Uterus (tissue), 2 donors: ENCODE data around the gene LMX1B.

Experiments used
- CTCF ChIP-seq, 4 experiments: fragments of 200-600 bp in 2 of 4; fragments of 450-650 bp in 2 of 4; sonication (generic) in 2 of 4; IDR thresholded peaks; one replicate each; pipeline ENCODE4 v1.5.1; 2016 to 2019; ENCODE audit warnings: antibody characterized with exemption in 4 of 4, mild to moderate bottlenecking in 2 of 4, moderate library complexity in 1 of 4
- POLR2A ChIP-seq, 2 donors: fragments of 450-650 bp; IDR thresholded peaks; one replicate each; pipeline ENCODE4 v1.6.1; 2016; ENCODE audit warnings: antibody characterized with exemption in 2 of 2, mild to moderate bottlenecking in 1 of 2, moderate library complexity in 1 of 2

GRCh38 chr9:126624479-126624826 is 10.7 kb downstream of the LMX1B start:
- TF ChIP-seq CTCF (IDR thresholded peaks at IDR 0.05) (no peak), POLR2A (IDR thresholded peaks at IDR 0.05) (no peak)
